ENCODE data around the gene ENDOU.

GRCh38 chr12:47762850-47763465 lies 37.7 kb upstream of the ENDOU start:
- no peak for TF ChIP-seq CTCF (conservative IDR thresholded peaks at IDR 0.05; ENCODE audit: low read depth, low read length)
- no peak for TF ChIP-seq EZH2phosphoT487 (IDR thresholded peaks at IDR 0.05; ENCODE audit: borderline replicate concordance, low read length)

Measured in PC-3 (cell line).